MM.1S (cell line): ENCODE measurements around the gene CALML5.

Experiments
- CTCF ChIP-seq: fragments of 300-600 bp; sonication (generic); IDR thresholded peaks from 2 replicates; pipeline ENCODE4 v1.5.1; 2016; ENCODE audit warnings: antibody characterized with exemption, low read length, mixed read lengths
- EZH2 ChIP-seq: fragments of 300-600 bp; sonication (generic); optimal IDR thresholded peaks from 2 replicates; pipeline ENCODE3; 2017; ENCODE audit warnings: low read depth, mild to moderate bottlenecking, antibody characterized with exemption, low read length, mixed read lengths

- TF ChIP-seq CTCF (no peak), EZH2 (no peak)
Observed at GRCh38 chr10:5486853-5487235, 12.5 kb downstream of the CALML5 start.
